RWPE2 (cell line): ENCODE data around the gene LKAAEAR1.

Experiments
- ATAC-seq: fragments of 200-7000 bp; cut with Tn5 transposase; 3 replicates; pipeline ENCODE4 v1.9.1; 2021; ENCODE audit warnings: low read depth
- DNase-seq: peaks from one replicate; pipeline ENCODE4 v3.0.0-alpha.2; 2020; ENCODE audit warnings: low spot score
- H3K27ac ChIP-seq: fragments of 450-650 bp; 2 replicates; pipeline ENCODE4 v1.5.1; 2017; ENCODE audit warnings: mild to moderate bottlenecking; ENCODE audit not compliant: poor library complexity, severe bottlenecking
- H3K27me3 ChIP-seq: fragments of 250-450 bp; sonication (Bioruptor Pico); 2 replicates; pipeline ENCODE4 v1.5.1; 2021; ENCODE audit warnings: mild to moderate bottlenecking, moderate library complexity; ENCODE audit not compliant: insufficient read depth, poor library complexity, severe bottlenecking
- H3K36me3 ChIP-seq: fragments of 250-450 bp; sonication (Bioruptor Pico); 2 replicates; pipeline ENCODE4 v1.5.1; 2020; ENCODE audit warnings: low read depth, mild to moderate bottlenecking, moderate library complexity
- H3K4me1 ChIP-seq: fragments of 250-450 bp; sonication (Bioruptor Pico); 2 replicates; pipeline ENCODE4 v1.5.1; 2021; ENCODE audit warnings: mild to moderate bottlenecking, moderate library complexity; ENCODE audit not compliant: insufficient read depth, poor library complexity, severe bottlenecking
- H3K4me3 ChIP-seq: fragments of 250-450 bp; sonication (Bioruptor Pico); 2 replicates; pipeline ENCODE4 v1.5.1; 2021; ENCODE audit warnings: mild to moderate bottlenecking, moderate library complexity; ENCODE audit not compliant: severe bottlenecking
- H3K9me3 ChIP-seq: fragments of 250-450 bp; sonication (Bioruptor Pico); 2 replicates; pipeline ENCODE4 v1.5.1; 2021; ENCODE audit warnings: mild to moderate bottlenecking, moderate library complexity; ENCODE audit not compliant: severe bottlenecking
- TF ChIP-seq, protein P1 (sequence below): fragments of 450-650 bp; IDR thresholded peaks from one replicate; pipeline ENCODE4 v1.5.1; 2017; ENCODE audit warnings: mild to moderate bottlenecking, moderate library complexity; ENCODE audit not compliant: poor library complexity, severe bottlenecking

LKAAEAR1 gene

DNA sequence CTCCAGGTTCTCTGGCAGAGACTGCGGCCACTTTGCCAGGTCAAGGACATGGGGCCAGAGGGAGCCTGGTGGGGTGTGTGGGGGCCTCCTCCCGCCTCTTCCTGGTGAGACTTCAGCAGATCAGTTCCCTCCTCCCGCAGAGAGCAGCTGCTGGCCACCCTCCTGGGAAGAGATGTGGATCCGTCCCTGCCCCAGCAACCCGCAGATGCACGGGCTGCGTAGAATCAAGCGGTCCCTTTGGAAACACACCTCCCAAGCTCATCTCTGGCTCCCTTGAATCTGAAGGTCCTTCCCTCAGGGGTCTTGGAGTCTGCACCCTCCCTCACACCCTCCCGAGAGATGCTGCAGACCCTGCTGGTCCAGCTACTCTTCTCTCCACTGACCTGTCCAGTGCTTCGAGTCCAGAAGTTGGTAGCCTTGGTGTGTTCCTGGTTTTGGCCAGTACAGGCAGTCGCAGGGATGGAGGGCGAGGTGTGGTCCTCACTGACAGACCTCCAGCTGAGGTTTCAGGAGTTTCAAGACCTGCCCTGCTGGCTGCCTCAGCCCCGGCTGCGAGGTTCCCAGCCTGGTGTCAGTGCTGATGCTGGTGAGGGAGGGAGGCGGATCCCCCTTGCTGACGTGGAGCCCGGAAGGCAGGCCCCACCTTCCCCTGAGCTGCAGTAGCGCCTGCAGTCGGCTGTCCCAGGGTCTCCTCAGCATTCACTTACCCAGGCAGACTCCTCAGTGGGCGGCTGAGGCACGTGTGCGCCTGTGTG is 23.0 kb upstream of the LKAAEAR1 start, which contains the start of gene NPBWR2:
Gene NPBWR2 (minus strand): TSS at position 585 of the 755 bp plus-strand sequence. CDS start 734 bp downstream, outside the sequence.
- TF ChIP-seq, protein P1, sequence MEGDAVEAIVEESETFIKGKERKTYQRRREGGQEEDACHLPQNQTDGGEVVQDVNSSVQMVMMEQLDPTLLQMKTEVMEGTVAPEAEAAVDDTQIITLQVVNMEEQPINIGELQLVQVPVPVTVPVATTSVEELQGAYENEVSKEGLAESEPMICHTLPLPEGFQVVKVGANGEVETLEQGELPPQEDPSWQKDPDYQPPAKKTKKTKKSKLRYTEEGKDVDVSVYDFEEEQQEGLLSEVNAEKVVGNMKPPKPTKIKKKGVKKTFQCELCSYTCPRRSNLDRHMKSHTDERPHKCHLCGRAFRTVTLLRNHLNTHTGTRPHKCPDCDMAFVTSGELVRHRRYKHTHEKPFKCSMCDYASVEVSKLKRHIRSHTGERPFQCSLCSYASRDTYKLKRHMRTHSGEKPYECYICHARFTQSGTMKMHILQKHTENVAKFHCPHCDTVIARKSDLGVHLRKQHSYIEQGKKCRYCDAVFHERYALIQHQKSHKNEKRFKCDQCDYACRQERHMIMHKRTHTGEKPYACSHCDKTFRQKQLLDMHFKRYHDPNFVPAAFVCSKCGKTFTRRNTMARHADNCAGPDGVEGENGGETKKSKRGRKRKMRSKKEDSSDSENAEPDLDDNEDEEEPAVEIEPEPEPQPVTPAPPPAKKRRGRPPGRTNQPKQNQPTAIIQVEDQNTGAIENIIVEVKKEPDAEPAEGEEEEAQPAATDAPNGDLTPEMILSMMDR: no peak
- DNase-seq (peak; percentile 82), ATAC-seq (peak; percentile 4; the same call in 1 of the 3 replicates)
- no peak within 1 kb of the TSS for H3K27ac ChIP-seq
- no peaks in the 10 kb centered on the region for H3K9me3 ChIP-seq
- H3K36me3 ChIP-seq: no peaks in the 10 kb centered on the region
- H3K27me3 ChIP-seq: peaks cover 24% of the 10 kb centered on the region
- H3K4me3 ChIP-seq: no peak within 1 kb of the TSS
- H3K4me1 ChIP-seq: no peaks in the 10 kb centered on the region

DNA sequence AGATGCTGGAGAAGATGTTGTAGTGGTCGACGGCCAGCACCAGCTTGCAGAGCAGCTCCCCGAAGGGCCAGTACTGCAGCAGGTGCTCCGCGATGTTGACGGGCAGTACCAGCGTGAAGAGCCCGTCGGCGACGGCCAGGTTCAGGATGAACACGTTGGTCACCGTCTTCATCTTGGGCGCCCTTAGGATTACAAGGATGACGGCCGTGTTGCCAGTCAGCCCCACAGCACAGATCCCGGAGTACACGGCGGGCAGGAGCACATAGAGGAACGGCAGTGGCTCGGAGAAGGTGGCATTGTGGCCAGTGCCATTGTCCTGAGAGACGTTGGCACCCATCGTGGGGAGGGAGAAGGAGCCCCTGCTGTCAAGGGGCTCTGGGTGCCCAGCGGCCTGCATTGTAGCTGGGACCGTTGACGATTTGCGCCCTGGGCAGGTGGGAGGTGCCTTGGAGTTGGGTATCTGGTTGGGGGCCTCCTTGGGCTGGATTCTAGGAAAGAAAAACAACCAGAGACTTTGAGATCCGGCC is 22.3 kb upstream of the LKAAEAR1 start:
- Histone ChIP-seq H3K4me3 (no peak overlapping the region), H3K27me3 (peaks cover 31% of the 10 kb centered on the region), H3K36me3 (no peaks in the 10 kb centered on the region), H3K4me1 (no peaks in the 10 kb centered on the region), H3K27ac (no peak overlapping the region), H3K9me3 (no peaks in the 10 kb centered on the region)
- TF ChIP-seq, protein P1: no peak
- DNase-seq (no peak), ATAC-seq (no peak)

GRCh38 chr20:64105846-64106434 is 21.7 kb upstream of the LKAAEAR1 start:
- ATAC-seq (no peak), DNase-seq (peak; percentile 81)
- TF ChIP-seq, protein P1: no peak
- Histone ChIP-seq H3K27ac (no peak overlapping the region), H3K36me3 (no peaks in the 10 kb centered on the region), H3K4me3 (no peak overlapping the region), H3K27me3 (peaks cover 36% of the 10 kb centered on the region), H3K4me1 (no peaks in the 10 kb centered on the region), H3K9me3 (no peaks in the 10 kb centered on the region)

- H3K27ac ChIP-seq: no peak overlapping the region
- H3K27me3 ChIP-seq: peaks cover 47% of the 10 kb centered on the region
- ATAC-seq (no peak), DNase-seq (peak; percentile 83)
- no peaks in the 10 kb centered on the region for H3K9me3 ChIP-seq
- H3K4me3 ChIP-seq: no peak overlapping the region
- no peaks in the 10 kb centered on the region for H3K4me1 ChIP-seq
- no peaks in the 10 kb centered on the region for H3K36me3 ChIP-seq
- TF ChIP-seq, protein P1: no peak
Measured at GRCh38 chr20:64104667-64105451, 20.7 kb upstream of the LKAAEAR1 start.
